Measurements from ENCODE around the gene DAND5.

The DAND5 gene

GRCh38 chr19:12992729-12993128 lies 23.4 kb downstream of the DAND5 start:
- DNase-seq (ENCODE audit: low read depth in 2 of 2): no peak

- DNase-seq (ENCODE audit: low read depth in 2 of 2): no peak
Observed at GRCh38 chr19:12993562-12993961, 24.2 kb downstream of the DAND5 start.

GRCh38 chr19:12994701-12995595 lies 25.6 kb downstream of the DAND5 start, which contains the start of gene NFIX:
Gene NFIX (plus strand): TSS chr19:12995475. CDS start chr19:12995838, 363 bp downstream.
- peak in 1 of 2 experiments; percentile 55 for DNase-seq (ENCODE audit: low read depth in 2 of 2)

DNA sequence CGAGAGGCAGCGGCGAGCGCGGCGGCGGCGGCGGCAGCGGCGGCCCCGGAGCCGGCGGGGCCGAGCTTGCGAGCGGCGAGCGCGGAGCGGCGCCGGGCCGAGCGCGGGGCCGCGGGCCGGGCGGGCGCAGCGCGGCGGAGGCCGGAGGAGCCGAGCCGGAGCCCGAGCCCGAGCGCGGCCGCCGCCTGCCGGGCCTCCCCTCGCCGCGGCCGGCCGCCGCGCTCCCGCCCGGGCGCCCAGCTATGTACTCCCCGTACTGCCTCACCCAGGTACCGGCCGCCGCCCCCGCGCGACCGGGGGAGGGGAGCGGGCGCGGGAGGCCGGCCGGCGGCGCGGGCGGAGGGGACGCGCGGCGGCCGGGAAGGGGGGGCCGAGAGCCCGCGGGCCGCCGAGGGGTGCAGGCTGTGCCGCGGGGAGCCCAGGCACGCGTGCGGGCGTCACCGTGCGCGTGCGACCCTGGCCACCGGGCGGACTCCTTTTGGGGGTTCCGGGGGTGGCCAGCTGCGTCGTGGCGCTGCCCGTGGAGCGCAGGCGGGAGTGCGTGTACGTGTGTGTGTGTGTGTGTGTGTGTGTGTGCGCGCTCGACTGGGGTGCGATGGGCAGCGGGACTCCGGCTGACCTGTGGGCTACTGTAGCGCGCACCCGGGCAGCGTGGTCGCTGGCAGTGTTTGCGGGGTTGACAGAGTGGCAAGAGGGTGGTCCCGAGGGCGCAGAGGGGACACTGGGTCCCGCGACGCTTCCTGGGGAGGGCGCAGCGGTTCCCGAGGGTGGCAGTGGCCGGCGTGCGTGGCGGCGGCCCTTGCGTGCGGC lies 26.4 kb downstream of the DAND5 start:
- DNase-seq (ENCODE audit: low read depth in 2 of 2): no peak

DNA sequence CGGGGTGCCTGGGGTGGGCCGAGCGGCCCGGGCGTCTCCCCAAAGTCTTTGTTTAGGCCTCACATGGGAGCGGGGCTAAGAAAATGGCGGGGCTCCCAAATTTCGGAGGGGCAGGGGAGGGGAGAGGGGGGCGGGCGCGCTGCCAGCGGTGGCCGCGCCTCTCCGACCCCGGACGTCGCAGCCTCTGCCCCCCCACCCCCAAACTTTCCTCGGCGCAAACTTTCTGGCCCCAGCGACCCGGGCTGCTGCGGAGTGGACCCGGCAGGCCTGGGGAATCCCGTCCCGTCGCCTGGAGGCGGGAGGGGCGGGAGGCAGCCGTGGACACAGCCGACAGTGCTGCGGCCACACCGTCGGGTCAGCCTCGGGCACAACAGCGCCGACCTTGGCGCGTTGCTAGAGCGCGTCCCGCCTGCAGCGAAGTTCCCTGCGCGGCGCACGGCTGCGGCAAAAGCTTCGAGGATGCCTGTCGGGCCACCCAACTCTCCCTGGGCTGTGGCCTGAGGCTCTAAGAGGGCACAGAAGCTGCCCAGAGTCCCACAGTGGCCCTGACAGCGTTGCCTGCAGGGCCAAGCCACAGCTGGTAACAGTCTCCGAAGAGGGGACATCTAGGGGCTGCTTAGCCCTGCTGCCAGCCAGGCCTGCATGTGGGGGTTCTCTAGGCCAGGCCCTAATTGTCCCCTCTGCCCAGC lies 27.2 kb downstream of the DAND5 start:
- no peak for DNase-seq (ENCODE audit: low read depth in 2 of 2)

DNA sequence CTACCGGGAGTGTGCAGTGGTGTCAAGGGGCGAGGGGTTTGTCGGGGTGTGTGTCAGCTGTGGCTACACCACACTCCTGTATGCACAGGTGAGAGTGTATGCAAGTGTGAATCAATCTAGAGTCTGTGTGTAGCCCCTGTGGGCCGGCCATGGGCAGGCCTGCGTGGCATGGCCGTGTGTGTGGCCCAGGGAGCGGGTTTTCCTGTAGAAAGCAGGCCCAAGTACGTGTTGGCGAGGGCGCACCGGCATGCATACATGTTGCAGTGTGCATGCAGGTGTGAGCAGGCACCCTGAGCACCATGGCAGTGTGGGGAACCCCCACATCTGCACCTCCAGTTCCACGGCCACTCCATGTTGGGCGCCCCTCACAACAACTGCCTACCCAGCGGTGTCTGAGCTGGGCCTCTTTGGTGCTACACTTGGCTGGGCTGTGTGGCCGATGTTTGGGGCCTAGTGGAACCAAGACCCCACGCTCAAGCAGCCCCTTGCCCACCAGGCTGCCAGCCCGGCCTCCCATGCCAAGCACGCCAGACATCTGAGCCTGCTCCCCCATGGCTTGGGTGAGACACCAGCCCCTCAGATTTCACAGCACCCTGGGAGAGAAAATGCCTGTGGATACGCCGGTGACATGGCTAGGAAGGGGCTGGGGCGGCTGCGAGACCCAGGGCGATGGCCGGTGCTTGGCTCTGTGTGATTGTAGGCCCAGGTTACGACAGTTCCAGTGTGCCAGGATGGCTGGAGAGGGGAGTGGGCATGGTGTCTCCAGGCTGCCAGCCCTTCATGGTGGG lies 28.0 kb downstream of the DAND5 start:
- no peak for DNase-seq (ENCODE audit: low read depth in 2 of 2)

DNA sequence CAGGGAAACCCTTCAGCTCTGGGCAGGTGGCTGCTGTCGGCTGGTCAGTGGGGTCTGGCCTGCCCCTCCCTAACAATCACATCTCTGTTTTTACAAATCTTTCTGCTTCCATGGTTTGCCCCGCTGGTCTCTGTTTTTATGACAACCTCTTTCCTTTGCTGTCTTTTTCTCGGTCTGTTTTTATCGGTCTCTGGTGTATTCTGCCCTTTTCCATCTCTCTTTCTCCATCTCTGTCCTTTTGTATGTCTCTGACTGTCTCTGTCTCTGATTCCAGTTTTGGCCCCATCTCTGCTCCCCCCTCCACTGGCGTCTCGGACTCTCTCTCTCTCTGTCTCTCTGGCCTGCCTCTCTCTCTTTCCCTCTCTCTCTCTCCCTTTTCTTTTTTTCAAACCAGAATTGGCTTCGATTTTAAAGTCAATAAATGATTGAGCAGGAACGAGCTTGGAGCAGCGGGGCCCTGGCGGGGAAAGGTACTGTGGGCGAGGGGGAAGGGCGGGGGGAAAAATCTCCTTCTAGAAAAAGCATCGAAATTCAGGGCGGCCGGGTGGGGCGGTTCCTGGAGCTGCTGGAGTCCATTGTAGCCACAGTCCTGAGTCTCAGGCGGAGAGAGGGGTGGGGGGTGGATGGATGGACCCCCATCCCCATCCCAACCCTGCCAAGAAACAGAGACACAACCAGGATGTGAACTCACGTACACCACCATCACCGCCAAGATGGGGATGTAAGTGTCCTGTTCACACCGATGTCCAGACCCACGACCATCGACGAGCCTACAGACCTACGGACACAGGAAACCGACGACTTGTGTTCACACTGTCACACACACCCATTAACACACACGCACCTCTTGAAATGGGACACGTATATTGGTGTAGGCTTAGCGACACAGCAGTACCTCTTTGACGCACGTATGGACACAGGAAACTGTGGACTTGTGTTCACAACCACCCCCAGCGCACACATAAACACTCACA lies 28.9 kb downstream of the DAND5 start:
- DNase-seq (ENCODE audit: low read depth in 2 of 2): no peak

DNA sequence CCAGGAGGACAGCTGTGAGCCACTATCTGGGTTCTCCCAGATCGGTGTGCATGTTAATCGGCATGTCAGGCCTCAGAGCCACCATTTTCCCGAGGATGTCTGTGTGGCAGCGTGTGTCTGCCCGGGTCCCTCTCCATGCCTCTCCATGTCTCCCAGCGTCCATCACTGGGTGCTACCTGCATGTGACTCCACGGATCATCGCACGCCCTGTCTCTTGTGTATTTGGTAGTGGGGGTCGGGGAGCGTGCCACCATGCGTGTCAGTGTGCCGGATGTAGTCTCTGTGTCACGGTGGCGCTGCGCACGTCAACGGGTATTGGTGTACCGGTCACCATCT lies 31.8 kb downstream of the DAND5 start:
- DNase-seq (ENCODE audit: low read depth in 2 of 2): no peak

DNA sequence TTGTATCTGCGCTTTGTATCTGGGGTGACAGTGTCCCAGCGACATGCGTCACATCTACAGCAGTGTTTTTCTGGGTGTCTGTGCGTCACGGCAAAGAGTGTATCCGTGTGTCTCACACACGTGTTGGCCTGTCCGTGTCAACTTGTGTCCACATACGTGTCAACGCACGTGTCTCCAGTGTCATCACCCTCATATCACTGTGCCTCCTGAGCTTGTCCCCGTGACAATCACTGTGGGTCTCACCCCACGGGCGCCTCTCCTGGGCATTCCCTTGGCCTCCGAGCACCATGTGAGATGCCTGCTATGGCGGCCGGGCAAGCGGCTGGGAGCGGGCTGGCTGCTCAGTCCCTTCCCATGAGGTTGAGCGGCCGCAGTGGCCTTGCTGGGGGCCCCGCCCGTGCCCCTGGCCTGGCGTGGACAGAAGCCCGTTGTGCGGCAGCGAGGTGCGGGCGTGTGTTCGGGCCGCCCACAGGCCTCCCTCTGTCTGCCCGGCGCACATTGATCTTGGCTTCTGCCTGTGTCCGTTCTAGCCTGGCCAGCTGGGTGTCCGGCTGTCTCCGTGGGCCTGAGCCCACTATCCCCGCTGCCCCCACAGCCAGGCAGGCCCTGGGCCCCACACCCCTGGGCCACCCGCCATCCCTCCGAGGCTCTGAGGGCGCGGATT lies 32.3 kb downstream of the DAND5 start:
- no peak for DNase-seq (ENCODE audit: low read depth in 2 of 2)

DNA sequence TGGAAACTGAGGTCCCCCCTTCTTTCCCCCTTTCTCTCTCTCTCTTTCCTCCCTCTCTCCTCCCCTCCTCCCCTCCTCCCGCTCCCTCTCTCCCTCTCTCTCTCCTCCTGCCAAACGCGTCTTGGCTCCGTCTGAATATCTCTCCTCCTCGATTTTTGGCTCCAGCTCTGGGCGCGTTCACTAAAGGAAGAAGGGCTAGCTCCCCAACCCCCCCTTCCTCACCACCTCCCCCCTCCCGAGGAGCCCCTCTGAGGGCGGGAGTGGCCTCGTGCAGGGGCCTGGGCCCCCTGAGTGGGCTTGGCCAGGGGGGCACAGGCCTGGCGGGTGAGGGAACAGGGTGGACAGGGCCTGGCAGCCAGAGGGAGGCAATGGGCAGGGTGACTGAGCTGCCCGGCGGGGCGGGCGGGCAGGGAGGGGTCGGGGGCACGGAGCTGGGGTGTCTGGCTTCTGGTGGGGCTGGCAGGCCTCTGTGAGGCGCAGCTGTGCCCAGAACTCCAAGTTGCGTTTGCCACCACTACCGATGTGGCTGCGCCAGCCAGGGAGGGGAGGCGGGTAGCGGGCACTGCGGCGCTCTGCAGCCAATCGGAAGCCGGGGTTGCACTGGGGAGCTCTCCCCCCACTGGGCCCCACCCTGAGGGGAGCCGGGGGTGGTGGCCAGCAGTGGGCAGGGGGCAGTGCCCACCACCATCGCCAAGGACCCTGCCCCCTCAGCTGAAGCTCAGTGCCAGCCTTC lies 33.0 kb downstream of the DAND5 start:
- DNase-seq (ENCODE audit: low read depth in 2 of 2): no peak

DNA sequence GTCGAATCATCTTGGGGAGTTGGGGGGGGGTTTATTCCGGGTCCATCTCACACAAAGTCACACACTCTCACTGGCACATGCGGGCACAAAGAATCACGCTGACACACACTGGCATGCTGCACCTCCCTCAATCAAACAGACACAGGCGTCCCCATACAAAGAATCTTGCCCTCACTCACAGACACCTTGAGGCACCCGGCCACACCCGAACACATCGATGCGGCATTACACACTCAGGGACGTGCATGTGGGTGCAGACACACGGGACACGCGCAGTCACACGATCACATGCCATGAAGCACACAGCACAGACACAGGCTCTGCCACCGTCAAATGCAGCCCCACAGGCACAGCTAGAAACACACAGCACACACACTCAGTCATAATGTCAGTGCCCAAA lies 33.7 kb downstream of the DAND5 start:
- DNase-seq (ENCODE audit: low read depth in 2 of 2): no peak

DNA sequence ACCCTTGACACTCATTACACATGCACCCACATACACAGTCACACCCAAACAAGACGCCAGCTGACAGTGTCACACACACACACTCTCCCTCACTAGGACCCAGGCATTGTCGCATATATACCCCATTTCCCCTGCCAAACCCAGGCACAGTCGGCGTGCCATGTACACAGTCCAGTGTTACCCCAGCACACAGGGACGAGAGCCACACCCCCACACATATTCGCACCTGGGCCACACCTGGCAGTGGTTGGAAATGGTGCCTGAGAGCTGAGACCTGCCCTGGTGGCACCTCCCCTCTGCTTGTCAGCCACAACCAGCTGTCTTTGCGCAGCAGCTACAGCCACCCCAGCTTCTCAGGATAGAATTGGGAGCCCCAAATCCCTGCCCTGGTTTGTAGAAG lies 34.9 kb downstream of the DAND5 start:
- DNase-seq (ENCODE audit: low read depth in 2 of 2): no peak

- no peak for DNase-seq (ENCODE audit: low read depth in 2 of 2)
Observed at GRCh38 chr19:13005253-13005652, 35.9 kb downstream of the DAND5 start.

- no peak for DNase-seq (ENCODE audit: low read depth in 2 of 2)
Observed at GRCh38 chr19:13005861-13006370, 36.5 kb downstream of the DAND5 start.

GRCh38 chr19:13006431-13007281 lies 37.3 kb downstream of the DAND5 start:
- no peak for DNase-seq (ENCODE audit: low read depth in 2 of 2)

DNA sequence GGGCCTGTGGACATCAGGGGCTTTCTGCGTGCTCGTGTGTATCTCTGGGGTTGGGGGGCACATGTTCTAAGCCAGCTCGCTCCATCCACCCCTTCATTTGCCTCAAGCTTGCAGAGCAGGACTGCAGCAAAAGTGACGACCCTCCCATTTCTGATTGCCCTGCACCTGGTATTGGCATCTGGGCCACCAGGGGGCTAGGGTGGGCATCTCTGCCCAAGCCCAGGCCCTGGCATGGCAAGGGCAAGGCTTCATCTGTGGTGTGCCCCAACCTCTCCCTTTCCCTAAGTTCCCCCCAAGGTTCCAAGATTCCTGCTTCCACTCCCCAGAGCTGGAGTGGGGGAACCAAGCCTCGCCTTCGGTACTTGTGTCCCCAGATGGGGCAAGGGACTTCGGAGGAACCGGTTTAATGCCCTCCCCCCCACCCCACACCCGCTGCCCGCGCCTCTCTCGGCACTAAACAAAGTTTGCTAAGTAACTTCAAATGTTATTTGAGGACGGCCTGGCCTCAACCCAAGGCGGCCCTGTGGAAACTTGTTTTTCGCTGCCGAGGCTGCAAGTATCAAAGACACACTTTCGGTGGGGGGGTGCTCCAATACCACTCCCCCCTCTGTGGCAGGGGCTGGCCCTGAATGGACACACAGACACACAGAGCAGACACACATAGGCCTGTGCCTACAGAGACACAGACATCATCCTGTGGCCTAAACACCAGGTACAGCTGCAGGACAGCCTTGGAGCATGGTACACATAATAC lies 38.1 kb downstream of the DAND5 start:
- DNase-seq (ENCODE audit: low read depth in 2 of 2): no peak

Measured in stimulated activated CD4-positive, alpha-beta T cell treated with anti-CD3 and anti-CD28 coated beads, Interleukin-12 subunit alpha, Interleukin-12 subunit beta, amount 100 ng/mL, for 24 hours (primary cell).